NCI-H2171 (cell line): Measurements from ENCODE around the gene TARBP1.
"Not testable (repeated sequence)": the region's sequence is repeated elsewhere in the genome, so short reads cannot be mapped to it uniquely, and the experiment has no call there.

ENCODE experiments used
- DNase-seq: peaks from one replicate; lab custom pipeline; 2025; lab: John Stamatoyannopoulos, UW

TARBP1 gene, protein sequence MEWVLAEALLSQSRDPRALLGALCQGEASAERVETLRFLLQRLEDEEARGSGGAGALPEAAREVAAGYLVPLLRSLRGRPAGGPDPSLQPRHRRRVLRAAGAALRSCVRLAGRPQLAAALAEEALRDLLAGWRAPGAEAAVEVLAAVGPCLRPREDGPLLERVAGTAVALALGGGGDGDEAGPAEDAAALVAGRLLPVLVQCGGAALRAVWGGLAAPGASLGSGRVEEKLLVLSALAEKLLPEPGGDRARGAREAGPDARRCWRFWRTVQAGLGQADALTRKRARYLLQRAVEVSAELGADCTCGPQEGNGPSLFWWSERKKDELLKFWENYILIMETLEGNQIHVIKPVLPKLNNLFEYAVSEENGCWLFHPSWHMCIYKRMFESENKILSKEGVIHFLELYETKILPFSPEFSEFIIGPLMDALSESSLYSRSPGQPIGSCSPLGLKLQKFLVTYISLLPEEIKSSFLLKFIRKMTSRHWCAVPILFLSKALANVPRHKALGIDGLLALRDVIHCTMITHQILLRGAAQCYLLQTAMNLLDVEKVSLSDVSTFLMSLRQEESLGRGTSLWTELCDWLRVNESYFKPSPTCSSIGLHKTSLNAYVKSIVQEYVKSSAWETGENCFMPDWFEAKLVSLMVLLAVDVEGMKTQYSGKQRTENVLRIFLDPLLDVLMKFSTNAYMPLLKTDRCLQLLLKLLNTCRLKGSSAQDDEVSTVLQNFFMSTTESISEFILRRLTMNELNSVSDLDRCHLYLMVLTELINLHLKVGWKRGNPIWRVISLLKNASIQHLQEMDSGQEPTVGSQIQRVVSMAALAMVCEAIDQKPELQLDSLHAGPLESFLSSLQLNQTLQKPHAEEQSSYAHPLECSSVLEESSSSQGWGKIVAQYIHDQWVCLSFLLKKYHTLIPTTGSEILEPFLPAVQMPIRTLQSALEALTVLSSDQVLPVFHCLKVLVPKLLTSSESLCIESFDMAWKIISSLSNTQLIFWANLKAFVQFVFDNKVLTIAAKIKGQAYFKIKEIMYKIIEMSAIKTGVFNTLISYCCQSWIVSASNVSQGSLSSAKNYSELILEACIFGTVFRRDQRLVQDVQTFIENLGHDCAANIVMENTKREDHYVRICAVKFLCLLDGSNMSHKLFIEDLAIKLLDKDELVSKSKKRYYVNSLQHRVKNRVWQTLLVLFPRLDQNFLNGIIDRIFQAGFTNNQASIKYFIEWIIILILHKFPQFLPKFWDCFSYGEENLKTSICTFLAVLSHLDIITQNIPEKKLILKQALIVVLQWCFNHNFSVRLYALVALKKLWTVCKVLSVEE (N-terminal part only)

DNA sequence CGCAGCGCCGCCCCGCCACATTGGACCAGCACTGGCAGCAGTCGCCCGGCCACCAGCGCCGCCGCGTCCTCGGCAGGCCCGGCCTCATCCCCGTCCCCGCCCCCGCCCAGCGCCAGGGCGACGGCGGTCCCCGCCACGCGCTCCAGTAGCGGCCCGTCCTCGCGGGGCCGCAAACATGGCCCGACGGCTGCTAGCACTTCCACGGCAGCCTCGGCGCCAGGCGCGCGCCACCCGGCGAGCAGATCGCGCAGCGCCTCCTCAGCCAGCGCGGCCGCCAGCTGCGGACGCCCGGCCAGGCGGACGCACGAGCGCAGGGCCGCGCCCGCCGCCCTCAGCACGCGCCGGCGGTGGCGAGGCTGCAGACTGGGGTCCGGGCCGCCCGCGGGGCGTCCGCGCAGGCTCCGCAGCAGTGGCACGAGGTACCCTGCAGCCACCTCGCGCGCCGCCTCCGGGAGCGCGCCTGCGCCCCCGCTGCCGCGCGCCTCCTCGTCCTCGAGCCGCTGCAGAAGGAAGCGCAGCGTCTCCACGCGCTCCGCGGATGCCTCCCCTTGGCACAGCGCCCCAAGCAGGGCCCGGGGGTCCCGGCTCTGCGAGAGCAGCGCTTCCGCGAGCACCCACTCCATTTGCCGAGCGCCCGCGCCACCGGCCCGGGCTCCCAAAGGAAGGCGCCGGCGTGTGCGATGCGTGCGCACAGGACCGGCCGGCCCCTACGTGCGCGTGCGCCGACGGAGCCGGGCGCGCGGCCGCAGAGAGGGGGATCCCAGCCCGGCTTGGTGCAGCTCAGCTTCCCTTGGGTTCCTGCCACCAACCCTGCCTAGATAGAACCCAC is at the start of gene TARBP1:
Gene TARBP1 (minus strand): TSS at position 699 of the 829 bp plus-strand sequence. CDS start 76 bp downstream, at position 623.
- peak; percentile 84 for DNase-seq

DNA sequence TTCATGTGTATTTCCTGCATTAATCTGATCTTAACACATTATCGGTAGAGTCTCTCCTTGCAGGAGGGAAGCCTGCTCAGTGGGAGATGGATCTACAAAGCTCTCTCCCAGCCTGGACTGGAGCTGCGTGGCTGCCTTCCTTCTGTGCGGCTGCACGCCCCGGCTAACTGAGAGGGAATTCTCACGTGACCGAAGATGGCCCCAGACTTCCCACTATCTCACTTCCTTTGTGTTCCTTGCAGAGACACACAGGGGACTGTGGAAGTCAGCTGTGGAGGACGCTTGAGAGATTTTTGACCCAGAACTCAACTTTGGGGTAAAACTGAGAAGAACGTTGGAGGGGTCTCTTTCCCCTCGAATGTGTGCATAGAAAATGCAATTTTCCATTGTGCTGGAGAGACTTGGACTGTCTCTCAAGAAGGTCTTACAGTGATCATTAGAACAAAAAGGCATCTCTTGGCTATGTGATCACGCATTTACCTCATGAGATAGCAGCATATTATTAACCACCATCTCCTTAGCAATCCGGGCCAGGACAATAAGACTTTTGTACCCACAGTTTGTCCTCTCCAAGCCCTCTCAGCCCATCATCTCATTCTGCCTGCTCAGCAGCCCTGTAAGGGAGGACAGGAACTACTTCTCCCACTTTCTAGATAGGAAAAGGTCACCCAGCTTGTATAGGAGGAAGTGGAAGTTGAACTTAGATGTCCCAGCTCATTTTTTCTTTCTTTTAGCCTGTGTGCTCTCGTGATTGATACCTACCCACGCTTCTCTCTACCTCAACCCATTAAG is 49.3 kb upstream of the TARBP1 start:
- no peak for DNase-seq

DNA sequence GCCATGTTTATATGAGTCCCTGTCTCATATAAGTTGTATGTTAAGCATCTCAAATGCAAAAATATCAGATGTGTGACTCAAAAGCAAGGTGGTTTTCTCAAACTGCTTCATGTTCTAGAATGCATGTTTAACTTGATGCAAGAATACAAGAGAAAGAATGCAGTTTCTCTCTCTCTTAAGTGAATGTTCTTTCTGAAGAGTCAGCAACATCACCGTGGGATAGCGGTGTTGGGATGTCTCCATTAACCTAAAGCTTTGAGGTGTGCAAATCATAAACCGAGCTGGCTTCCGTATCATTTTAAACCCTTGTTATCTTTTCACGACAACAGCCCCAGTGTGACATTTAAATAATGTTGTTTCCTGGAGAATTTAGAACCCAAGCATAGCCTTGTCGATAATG is 48.4 kb upstream of the TARBP1 start:
- DNase-seq: no peak

DNA sequence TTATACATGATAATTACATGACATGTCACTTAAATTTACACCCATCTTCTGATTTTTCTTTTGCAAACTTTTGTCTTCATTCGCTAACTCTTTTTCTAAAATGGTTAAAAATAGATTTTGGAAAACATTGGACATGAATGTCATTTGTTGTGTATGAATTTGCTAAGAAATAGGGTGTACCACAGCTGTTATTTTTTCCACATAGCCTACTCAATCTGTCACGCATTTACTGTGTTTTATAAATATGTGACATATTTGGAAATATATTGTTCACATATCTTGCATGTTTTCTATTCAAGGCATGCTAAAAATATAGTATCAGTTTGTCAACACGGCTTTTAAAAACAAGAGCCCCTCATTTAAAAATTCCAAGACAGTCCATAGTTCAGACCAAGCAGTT is 47.9 kb upstream of the TARBP1 start:
- DNase-seq: no peak

DNA sequence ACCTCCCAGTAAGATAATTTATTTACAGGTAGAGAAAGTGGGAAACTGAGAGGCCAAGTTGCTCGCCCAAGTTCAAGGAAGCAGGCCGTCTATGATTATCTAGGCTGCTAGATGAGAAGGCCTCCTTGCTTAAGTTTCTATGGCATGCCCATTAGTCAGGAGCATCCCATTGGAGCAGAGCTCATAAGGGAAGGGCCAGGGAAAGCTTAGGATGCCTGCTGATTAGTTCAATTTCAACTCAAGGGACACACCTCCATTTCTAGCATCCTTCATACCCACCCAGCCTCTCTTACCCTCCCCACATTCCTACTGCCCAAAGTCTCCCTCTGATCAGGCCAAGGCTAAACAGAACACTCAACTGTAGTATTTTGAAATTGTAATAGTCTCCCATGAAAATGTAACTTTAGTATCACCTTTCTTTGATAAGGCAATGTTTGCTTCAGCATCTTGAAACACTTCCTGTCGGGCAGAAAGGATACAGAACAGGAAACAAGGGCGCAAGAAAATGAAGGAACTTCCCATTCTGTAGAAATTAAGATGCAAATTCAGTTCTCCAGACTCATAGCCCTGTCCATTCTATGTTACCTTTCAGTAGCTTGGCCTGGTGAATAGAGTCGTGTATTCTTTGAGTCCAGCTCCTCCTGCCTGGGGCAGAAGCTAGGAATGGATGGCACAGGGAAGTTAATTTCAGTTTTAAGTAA is 46.3 kb upstream of the TARBP1 start:
- DNase-seq: no peak

DNA sequence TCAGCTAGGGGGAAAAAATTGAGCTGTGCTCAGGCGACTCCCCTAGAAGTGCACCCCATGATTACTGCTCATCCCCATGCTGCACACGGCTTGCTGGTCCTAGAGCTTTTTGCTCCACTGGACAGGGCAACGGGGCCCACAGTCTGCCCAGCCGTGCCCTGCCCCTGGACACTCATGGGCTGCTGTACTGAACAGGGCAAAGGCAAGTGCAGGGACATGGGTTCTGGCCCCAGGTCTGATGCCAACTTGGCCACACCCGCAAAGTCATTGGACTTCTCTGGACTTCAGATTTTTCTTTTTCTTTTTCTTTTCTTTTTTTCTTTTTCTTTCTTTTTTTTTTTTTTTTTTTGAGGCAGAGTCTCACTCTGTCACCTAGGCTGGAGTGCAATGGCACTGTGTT is 42.9 kb upstream of the TARBP1 start:
- no peak for DNase-seq

DNA sequence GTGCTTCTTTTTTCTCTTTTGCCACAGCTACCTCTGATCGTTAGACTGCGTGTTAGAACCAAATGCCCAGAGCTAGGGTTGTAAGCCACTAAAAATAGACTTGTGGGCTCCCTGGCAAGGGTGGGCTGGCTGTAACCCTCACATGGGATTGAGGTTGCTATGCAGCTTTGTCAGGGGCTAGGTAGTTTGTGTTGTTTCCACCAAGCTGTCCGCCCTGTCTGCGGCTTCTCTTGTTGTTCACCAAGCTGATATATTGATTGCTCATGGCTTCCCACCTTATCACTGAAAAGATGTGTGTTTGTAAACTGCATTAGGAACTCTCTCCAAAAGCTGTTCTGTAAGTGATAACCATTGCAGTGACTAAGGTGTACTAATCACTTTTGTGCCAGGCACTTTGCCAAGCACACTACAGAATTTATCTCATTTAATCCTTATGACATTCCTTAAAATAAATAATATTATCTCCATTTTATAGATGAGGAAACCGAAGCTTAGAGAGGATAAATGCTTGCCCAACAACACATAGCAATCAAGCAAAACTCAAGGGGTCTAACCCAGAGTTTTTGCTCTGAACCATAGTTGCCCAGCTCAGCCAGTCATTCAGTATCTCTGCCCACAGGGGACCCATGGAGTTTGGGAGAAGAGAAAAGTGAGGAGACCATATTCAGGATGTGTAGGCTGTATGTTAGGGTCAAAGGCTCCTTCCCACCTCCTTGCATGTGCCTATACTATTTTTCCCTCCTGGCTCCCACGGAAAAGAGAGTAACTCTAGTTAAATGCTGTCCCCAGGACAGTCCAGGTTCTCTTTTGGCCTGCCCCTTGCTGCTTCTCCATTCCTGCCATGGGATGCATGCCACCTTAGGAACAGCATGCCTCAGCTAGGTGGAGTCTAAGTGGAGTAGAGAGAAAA is 42.2 kb upstream of the TARBP1 start:
- DNase-seq: no peak

DNA sequence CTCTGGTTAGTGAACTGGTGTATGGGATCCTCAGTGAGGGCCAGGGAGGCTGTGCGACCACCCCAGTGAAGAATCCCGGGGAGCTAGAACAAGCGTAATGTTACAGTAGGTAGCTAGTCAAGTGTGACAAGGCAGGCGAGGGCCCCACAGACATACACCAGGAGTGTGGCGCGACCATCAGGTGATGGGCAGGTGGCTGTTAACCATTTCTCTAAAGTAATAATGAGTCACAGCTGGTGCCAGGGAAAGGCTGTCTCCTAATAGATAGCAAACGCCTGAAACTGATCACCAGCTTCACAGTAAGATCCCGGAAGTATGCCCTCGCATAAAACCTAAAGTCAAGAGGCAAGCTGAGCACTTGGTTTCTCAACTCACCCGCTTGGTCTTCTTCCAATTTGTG is 40.5 kb upstream of the TARBP1 start:
- DNase-seq: peak; percentile 72

DNA sequence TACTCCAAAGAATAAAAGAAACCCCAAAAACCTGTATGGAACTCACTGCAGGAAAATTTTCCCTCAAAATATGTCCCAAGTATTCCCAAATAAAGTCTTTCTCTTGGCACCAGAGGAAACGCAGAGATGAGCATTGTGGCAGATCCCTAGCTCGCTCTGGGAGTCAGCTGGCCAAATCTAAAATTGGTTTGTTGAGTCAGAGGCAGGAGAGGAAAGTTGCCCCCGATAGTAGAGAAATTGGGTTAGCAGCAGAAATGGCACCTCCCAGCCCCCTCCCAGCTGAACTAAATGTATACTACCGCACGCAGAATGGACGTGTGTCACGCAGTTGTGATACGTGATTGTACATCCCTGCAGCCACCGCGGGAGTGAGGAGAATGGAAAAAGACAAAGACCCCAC is 39.9 kb upstream of the TARBP1 start:
- no peak for DNase-seq

DNA sequence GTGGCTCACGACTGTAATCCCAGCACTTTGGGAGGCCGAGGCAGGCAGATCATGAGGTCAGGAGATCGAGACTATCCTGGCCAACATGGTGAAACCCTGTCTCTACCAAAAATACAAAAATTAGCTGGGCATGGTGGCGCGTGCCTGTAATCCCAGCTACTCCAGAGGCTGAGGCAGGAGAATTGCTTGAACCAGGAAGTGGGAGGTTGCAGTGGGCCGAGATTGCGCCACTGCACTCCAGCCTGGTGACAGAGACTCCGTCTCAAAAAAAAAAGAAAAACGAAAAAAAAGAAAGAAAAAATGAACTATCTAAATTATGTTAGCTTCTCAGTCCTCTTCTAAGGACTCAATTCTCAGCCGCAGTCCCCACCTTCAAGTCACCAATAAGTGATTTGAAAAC is 39.1 kb upstream of the TARBP1 start:
- not testable (repeated sequence) for DNase-seq

DNA sequence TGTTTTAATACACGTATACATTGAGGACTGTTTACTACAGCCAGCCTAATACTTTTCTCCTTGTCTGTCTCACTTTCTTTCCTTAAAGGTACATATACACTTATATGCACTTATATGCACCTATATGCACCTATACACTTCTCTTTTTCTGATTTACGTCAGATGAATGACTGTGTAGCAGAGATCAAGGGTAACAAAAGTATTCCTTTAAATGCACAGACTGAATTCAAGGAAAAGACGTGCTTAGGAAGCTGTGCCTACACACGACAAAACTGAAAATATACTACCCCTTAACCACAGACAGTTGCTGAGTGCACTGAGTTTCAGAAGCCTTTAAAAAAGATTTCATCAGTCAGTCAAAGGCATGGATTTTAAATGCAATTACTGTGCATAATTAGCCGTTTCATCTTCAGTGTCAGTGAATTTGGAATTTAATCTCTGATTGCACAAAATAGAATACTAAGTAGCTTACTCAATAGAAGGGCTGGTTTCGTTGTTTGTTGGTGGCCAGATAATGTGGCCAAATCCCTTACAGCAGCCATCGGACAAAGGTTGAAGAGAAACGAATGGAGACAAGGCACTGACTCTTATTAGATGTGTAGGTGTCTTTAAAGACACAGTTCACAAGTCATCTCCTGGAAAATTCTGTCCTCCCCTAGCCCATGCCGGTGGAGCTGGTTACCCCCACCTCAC is 38.3 kb upstream of the TARBP1 start:
- DNase-seq: no peak

DNA sequence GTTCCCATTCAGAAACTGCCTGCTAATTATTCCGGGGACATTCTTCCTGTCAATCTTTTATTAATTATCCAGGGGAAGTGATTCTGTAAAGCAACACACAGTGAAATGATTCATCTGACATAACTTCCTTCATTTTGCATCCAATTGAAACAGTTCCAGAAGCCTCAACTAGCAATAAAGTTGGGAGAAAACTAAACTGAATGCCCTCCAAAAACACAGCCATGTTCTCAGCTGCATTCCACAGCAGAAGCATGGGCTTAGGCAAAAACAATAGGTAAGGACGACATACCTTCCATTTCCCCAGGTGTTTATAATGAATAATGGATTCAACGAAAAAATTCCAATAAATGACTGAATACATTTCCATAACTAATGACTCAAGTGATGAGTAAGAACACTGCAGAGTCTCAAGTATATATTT is 36.9 kb upstream of the TARBP1 start:
- DNase-seq: no peak

DNA sequence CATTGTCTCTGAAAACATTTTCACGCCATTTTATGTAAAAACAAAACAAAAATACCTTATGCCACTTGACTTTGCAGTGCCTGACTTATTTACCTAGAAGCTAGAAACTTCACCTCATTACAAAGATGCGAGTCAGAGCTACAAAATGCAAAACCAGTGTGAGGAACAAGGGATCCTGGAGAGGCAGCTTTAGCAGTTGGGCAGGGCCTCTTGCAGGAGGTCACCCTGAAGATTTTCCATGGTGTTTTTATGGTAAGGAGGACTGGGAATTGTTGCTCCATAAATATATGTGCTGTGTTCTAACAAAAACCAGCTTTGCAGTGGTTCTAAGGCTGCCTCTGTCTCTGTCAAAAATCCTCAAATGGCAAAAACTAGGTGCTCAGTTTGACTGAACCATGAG is 36.4 kb upstream of the TARBP1 start:
- no peak for DNase-seq

DNA sequence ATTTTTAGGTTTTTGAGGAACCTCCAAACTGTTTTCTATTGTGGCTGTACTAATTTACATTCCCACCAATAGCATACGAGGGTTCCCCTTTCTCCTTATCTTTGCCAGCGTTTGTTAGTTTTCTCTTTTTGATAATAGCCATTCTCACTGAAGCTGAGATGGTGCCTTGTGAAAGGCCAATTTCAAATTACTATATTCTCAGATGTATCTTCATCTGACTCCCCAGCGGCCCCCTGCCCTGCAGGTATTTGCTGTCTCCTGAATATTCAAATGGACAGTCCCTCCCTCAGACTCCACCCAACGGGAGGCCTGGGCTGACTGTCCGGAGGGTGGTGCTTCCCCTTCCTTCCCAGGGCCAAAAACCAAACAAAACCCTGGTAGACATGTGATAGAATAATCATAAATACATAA is 33.5 kb upstream of the TARBP1 start:
- no peak for DNase-seq

DNA sequence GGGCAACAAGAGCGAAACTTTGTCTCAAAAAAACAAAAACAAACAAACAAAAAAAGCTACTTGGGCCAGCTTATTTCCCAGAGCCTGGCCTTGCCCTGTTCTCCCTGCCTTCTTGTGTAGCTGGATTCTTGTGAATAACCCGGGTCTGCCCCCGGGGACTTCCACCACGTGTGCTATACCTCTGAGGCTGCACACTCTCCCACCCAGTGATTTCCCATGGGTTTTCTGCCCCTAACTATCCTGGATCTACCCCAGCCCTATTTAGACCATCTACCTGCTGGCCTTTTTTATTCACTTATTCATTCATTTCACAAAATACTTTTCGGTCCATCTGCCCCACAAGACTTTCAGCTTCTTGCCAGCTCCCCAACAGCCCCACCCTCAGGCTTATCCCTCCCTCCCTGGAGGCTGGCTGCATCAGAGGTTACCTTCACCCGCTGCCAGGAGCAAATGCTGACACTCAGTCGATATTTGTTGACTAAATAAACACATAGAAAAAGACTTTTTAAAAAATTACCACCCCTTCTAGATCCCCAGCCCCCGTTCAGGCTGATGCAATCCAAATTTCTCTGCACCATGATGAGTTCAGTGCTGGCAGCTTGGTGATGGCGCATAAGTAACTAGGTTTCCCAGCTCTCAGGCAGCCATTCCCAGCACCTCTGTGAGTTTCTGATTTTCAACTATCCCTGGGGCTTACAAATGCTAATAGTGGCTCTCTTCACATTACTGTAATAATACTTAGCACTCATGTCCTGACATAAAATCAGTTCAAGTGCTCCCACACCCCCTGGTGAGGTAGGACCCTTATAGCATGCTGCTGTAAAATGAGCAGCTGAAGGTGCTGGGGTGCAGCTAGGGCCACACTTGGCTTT is 30.7 kb upstream of the TARBP1 start:
- DNase-seq: no peak

DNA sequence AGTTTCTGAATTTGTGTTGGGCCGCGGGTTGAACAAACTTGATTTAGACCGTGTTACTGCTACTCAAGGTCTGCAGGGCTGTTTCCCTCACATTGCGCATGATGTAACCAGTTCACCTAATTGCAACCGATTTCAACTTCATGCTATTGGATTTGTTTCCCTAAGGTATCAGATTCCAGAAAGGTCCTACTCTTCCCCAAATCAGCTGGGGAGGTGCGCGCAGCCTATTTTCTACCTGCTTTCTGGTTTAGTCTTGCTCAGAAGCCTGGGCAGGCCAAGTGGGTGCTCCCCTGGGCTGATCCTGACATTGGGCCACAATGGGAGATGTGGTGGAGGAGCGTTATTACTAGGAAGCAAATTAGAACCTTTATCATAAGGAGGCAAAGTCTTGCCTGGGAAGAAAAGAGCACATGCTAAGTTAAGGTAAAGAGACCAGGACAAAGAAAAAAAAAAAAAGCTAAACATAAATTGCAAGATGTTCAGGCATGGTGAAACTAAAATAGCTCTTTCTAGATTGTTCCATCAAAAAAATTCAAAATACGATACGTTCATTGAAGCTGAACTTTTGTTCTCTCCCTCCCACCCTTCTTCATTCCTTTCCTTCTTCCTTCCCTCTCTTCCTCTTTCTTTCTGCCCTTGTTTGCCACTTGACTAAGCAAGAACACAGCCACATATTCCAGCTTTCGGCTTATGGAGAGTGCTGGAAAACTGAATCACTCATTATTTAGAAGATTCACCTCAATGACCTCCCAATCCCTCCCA is 28.8 kb upstream of the TARBP1 start:
- no peak for DNase-seq
